GM12878 (cell line): ENCODE measurements around the gene TIGD2. TPM values are rescaled to one million over a fixed set of nuclear protein-coding genes. Genes with fewer than 3 reads are reported as not detected.
A peak's percentile ranks its signal among the peaks of the same experiment; 100 is the strongest.

Source experiments
- ATF7 ChIP-seq: fragments of 450-650 bp; IDR thresholded peaks from 2 replicates; pipeline ENCODE4 v1.6.1; 2016; ENCODE audit warnings: low read depth, mild to moderate bottlenecking
- EP300 ChIP-seq, 2 experiments: fragments of 150-350 bp in 1 of 2; IDR thresholded peaks; 2 replicates each; pipeline ENCODE4 v1.6.1; 2011 to 2012; ENCODE audit warnings: low read depth in 2 of 2, low read length in 2 of 2, borderline replicate concordance in 1 of 2, improper control_type of control experiment in 1 of 2, inconsistent platforms in 1 of 2; ENCODE audit not compliant: control insufficient read depth in 1 of 2
- ETV6 ChIP-seq, 2 experiments: fragments of 450-650 bp in 1 of 2; IDR thresholded peaks in 1 of 2; conservative IDR thresholded peaks in 1 of 2; 2 replicates each; pipeline ENCODE4 v1.6.1; 2014; ENCODE audit warnings: antibody characterized with exemption in 1 of 2, borderline replicate concordance in 1 of 2, low read depth in 1 of 2, mild to moderate bottlenecking in 1 of 2, moderate library complexity in 1 of 2
- EZH2 ChIP-seq: IDR thresholded peaks from 2 replicates; pipeline ENCODE4 v1.6.1; 2012; ENCODE audit warnings: low read depth, mild to moderate bottlenecking, control low read depth, inconsistent platforms, low read length, borderline replicate concordance; ENCODE audit not compliant: control insufficient read depth
- KAT2A ChIP-seq: conservative IDR thresholded peaks from 2 replicates; pipeline ENCODE4 v1.6.1; 2011; ENCODE audit warnings: low read depth, low read length; ENCODE audit not compliant: control insufficient read depth
- MYC ChIP-seq: IDR thresholded peaks from 2 replicates; pipeline ENCODE4 v1.6.1; 2011; ENCODE audit warnings: mild to moderate bottlenecking, low read length, moderate library complexity, inconsistent platforms; ENCODE audit not compliant: insufficient read depth, insufficient replicate concordance, insufficient read length, severe bottlenecking
- NR2C1 ChIP-seq: fragments of 450-650 bp; IDR thresholded peaks from 2 replicates; pipeline ENCODE4 v1.6.1; 2017; ENCODE audit warnings: antibody characterized with exemption, mild to moderate bottlenecking, moderate library complexity
- PAX8 ChIP-seq: fragments of 450-650 bp; IDR thresholded peaks from 2 replicates; pipeline ENCODE4 v1.6.1; 2017; ENCODE audit warnings: mild to moderate bottlenecking, moderate library complexity
- POLR2AphosphoS5 ChIP-seq: IDR thresholded peaks from 2 replicates; pipeline ENCODE4 v1.6.1; 2011; ENCODE audit warnings: mild to moderate bottlenecking, low read length, inconsistent platforms
- SIX5 ChIP-seq: IDR thresholded peaks from 2 replicates; pipeline ENCODE4 v1.6.1; 2011; ENCODE audit warnings: mild to moderate bottlenecking, low read depth, low read length, moderate library complexity; ENCODE audit not compliant: severe bottlenecking
- SMAD5 ChIP-seq: IDR thresholded peaks from 2 replicates; pipeline ENCODE4 v1.6.1; 2016; ENCODE audit warnings: antibody characterized with exemption, low read depth
- SMC3 ChIP-seq: IDR thresholded peaks from 2 replicates; pipeline ENCODE4 v1.6.1; 2011; ENCODE audit warnings: low read length, improper control_type of control experiment, borderline replicate concordance
- SREBF2 ChIP-seq: IDR thresholded peaks from 2 replicates; pipeline ENCODE4 v1.6.1; 2012; ENCODE audit warnings: mild to moderate bottlenecking, low read length
- SRF ChIP-seq, 2 experiments: IDR thresholded peaks; 2 replicates each; pipeline ENCODE4 v1.6.1; 2011; ENCODE audit warnings: low read depth in 2 of 2, low read length in 2 of 2, mild to moderate bottlenecking in 1 of 2, moderate library complexity in 1 of 2
- WRNIP1 ChIP-seq: IDR thresholded peaks from 2 replicates; pipeline ENCODE4 v1.6.1; 2011; ENCODE audit warnings: low read depth, low read length, improper control_type of control experiment, borderline replicate concordance
- YBX1 ChIP-seq: fragments of 450-650 bp; IDR thresholded peaks from 2 replicates; pipeline ENCODE4 v1.6.1; 2016; ENCODE audit warnings: antibody characterized with exemption
- ZNF207 ChIP-seq: fragments of 450-650 bp; IDR thresholded peaks from 2 replicates; pipeline ENCODE4 v1.6.1; 2014; ENCODE audit warnings: antibody characterized with exemption, mild to moderate bottlenecking, borderline replicate concordance
- ZNF24 ChIP-seq: fragments of 450-650 bp; IDR thresholded peaks from 2 replicates; pipeline ENCODE4 v1.6.1; 2017; ENCODE audit warnings: antibody characterized with exemption, mild to moderate bottlenecking
- ZNF384 ChIP-seq: IDR thresholded peaks from 2 replicates; pipeline ENCODE4 v1.6.1; 2012; ENCODE audit warnings: low read depth, mild to moderate bottlenecking, low read length, improper control_type of control experiment, borderline replicate concordance
- polyA plus RNA-seq, 11 experiments: library from polyadenylated mRNA; depleted of rRNA in 4 of 11; unstranded in 6 of 11; stranded (reverse) in 5 of 11; fragments of >200 nt; fragmentation: Nextera tagmentation in 4 of 11; fragmentation: Illumina TruSeq in 1 of 11; extraction: Ambion mirVana in 4 of 11; extraction: Trizol in 1 of 11; gene quantifications; 1 replicate in 1 of 11; 2 replicates in 10 of 11; pipeline versions ENCODE4 v1.2.1 to v1.2.3, GENCODE V29; 2011 to 2016; ENCODE audit warnings: inconsistent platforms in 2 of 11, missing spikeins in 2 of 11, low read depth in 1 of 11
- total RNA-seq, 4 experiments: library from RNA; depleted of rRNA in 3 of 4; stranded (reverse); fragments of >200 nt in 3 of 4; fragmentation: Illumina TruSeq in 1 of 4; extraction: Trizol in 1 of 4; gene quantifications; 2 replicates each; pipeline versions ENCODE4 v1.2.1 to v1.2.3, GENCODE V29; 2013 to 2021
- TF ChIP-seq, protein P1 (sequence below): IDR thresholded peaks from 2 replicates; pipeline ENCODE4 v1.6.1; 2012; ENCODE audit warnings: low read depth, low read length, improper control_type of control experiment
- TF ChIP-seq, protein P2 (sequence below): fragments of 450-650 bp; IDR thresholded peaks from 2 replicates; pipeline ENCODE4 v1.6.1; 2014; ENCODE audit warnings: mild to moderate bottlenecking
- TF ChIP-seq, protein P3 (sequence below): IDR thresholded peaks from 2 replicates; pipeline ENCODE4 v1.6.1; 2011; ENCODE audit warnings: low read depth, low read length, improper control_type of control experiment, borderline replicate concordance
- TF ChIP-seq, protein P4 (sequence below): fragments of 450-650 bp; IDR thresholded peaks from 2 replicates; pipeline ENCODE4 v1.6.1; 2016; ENCODE audit warnings: mild to moderate bottlenecking
- TF ChIP-seq, protein P5 (sequence below): IDR thresholded peaks from 2 replicates; pipeline ENCODE4 v1.6.1; 2011; ENCODE audit warnings: borderline replicate concordance, low read depth, mild to moderate bottlenecking, moderate library complexity, mixed read lengths, low read length; ENCODE audit not compliant: insufficient read depth; ENCODE audit errors: extremely low read length

Gene TIGD2
- total and polyA plus RNA-seq, 10 of the 15 experiments (the other 5 are each of a cell fraction or from before 2014, with no cell fraction given) = 2.4 to 8.4 (median 5.0) TPM

DNA sequence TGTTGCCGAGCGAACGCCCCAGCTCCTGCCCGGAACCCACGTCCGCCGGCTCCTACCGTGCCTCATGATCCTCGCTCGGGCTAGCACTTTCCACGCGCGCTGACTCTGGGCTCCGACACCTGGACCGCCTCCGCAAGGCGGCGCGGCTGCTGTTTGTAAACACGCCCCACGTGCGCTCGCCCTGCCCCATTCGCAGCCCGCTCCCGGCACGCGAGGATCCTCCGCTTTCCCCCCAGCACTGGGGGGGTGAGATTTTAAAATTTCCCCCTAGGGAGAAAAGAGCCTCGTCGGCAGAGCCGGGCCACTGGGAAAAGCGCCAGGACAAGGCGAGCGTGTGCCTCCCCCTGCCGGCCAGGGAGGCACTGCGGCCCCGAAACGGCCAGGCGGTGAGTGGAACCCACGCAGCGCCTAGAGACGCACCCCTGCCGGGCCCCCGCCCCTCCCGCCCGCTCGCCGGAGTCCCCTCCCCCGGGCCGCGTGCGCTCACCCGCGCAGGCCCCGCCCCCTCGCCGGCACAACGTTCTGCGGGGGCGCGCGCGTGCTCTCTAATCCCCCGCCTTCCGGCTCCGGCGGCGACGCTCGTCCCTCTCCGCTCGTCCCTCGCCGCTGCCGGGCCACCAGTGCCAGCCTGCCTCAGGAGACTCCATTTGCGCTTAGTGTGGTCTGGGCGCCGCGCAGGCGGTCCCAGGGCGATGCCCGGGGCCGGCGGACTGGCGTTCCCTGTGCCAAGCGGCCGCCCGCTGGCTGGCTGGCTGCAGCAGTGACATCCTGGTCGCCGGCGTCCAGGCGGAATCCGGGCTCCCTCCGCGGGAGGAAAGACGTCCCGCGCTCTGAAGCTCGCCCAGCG, at the start of gene TIGD2 (continued):
- TF ChIP-seq, protein P1, sequence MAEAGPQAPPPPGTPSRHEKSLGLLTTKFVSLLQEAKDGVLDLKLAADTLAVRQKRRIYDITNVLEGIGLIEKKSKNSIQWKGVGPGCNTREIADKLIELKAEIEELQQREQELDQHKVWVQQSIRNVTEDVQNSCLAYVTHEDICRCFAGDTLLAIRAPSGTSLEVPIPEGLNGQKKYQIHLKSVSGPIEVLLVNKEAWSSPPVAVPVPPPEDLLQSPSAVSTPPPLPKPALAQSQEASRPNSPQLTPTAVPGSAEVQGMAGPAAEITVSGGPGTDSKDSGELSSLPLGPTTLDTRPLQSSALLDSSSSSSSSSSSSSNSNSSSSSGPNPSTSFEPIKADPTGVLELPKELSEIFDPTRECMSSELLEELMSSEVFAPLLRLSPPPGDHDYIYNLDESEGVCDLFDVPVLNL = no peak; the same call in 1 of the 2 replicates
- no peak for TF ChIP-seq NR2C1
- no peak for TF ChIP-seq SRF (IDR thresholded peaks at IDR 0.05; ENCODE audit: low read depth in 2 of 2, low read length in 2 of 2)
- TF ChIP-seq PAX8 = no peak
- no peak for TF ChIP-seq SIX5
- no peak for TF ChIP-seq EP300 (IDR thresholded peaks at IDR 0.05; ENCODE audit: borderline replicate concordance in 1 of 2, control insufficient read depth in 1 of 2, low read depth in 2 of 2, low read length in 2 of 2)
- peak; percentile 54; the same call in 1 of the 2 replicates for TF ChIP-seq SMAD5
- no peak for TF ChIP-seq MYC
- TF ChIP-seq ZNF24 = no peak
- TF ChIP-seq EZH2 = no peak
- no peak for TF ChIP-seq YBX1
- TF ChIP-seq, protein P2, sequence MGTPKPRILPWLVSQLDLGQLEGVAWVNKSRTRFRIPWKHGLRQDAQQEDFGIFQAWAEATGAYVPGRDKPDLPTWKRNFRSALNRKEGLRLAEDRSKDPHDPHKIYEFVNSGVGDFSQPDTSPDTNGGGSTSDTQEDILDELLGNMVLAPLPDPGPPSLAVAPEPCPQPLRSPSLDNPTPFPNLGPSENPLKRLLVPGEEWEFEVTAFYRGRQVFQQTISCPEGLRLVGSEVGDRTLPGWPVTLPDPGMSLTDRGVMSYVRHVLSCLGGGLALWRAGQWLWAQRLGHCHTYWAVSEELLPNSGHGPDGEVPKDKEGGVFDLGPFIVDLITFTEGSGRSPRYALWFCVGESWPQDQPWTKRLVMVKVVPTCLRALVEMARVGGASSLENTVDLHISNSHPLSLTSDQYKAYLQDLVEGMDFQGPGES = no peak
- peak; percentile 59; the same call in 1 of the 2 replicates for TF ChIP-seq ZNF207
- TF ChIP-seq, protein P3, sequence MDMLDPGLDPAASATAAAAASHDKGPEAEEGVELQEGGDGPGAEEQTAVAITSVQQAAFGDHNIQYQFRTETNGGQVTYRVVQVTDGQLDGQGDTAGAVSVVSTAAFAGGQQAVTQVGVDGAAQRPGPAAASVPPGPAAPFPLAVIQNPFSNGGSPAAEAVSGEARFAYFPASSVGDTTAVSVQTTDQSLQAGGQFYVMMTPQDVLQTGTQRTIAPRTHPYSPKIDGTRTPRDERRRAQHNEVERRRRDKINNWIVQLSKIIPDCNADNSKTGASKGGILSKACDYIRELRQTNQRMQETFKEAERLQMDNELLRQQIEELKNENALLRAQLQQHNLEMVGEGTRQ = no peak
- TF ChIP-seq, protein P4, sequence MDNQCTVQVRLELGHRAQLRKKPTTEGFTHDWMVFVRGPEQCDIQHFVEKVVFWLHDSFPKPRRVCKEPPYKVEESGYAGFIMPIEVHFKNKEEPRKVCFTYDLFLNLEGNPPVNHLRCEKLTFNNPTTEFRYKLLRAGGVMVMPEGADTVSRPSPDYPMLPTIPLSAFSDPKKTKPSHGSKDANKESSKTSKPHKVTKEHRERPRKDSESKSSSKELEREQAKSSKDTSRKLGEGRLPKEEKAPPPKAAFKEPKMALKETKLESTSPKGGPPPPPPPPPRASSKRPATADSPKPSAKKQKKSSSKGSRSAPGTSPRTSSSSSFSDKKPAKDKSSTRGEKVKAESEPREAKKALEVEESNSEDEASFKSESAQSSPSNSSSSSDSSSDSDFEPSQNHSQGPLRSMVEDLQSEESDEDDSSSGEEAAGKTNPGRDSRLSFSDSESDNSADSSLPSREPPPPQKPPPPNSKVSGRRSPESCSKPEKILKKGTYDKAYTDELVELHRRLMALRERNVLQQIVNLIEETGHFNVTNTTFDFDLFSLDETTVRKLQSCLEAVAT = 0 out of 2 replicates have a peak, but pooled peaks have one; percentile 26
- no peak for TF ChIP-seq KAT2A
- no peak for TF ChIP-seq WRNIP1
- no peak for TF ChIP-seq ATF7
- no peak for TF ChIP-seq ETV6 (conservative IDR thresholded peaks at IDR 0.05 in 1 of 2, IDR thresholded peaks at IDR 0.05 in 1 of 2; ENCODE audit: borderline replicate concordance in 1 of 2, low read depth in 1 of 2)
- TF ChIP-seq, protein P5, sequence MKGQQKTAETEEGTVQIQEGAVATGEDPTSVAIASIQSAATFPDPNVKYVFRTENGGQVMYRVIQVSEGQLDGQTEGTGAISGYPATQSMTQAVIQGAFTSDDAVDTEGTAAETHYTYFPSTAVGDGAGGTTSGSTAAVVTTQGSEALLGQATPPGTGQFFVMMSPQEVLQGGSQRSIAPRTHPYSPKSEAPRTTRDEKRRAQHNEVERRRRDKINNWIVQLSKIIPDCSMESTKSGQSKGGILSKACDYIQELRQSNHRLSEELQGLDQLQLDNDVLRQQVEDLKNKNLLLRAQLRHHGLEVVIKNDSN = peak; percentile 40
- TF ChIP-seq POLR2AphosphoS5 = peak; percentile 86
- no peak for TF ChIP-seq SREBF2
- no peak for TF ChIP-seq ZNF384
- peak; percentile 50; the same call in 1 of the 2 replicates for TF ChIP-seq SMC3
